Stimulated activated CD4-positive, alpha-beta T cell treated with anti-CD3 and anti-CD28 coated beads, Interleukin-1b, Interleukin-23, amount 100 ng/mL, for 4 hours (primary cell): ENCODE measurements around the gene CYP3A7.
"Not testable (repeated sequence)": the region's sequence is repeated elsewhere in the genome, so short reads cannot be mapped to it uniquely, and the experiment has no call there.

Experiments
- DNase-seq, 2 donors: peaks; one replicate each; pipeline ENCODE4 v3.0.0-alpha.2; 2020; ENCODE audit warnings: low read depth in 2 of 2

The CYP3A7 gene

DNA sequence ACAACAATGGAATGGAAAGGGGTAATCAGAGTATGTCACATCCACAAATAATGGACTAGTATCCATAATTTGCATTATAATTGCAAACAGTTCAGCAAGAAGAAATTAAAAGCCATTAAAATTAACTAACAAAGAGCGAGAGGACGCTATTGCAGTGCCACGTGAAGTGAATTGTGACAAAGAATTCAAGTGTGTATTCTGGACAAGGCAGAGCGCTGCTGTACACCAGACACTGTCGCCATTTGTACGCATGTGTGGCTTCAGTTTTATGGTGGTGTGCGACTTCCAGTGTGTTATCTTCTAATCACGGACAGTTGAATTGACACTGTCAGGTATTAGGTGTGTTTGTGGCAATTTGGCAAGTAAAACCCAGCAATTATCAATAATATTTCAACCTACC, 66.5 kb downstream of the CYP3A7 start:
- DNase-seq = no peak

DNA sequence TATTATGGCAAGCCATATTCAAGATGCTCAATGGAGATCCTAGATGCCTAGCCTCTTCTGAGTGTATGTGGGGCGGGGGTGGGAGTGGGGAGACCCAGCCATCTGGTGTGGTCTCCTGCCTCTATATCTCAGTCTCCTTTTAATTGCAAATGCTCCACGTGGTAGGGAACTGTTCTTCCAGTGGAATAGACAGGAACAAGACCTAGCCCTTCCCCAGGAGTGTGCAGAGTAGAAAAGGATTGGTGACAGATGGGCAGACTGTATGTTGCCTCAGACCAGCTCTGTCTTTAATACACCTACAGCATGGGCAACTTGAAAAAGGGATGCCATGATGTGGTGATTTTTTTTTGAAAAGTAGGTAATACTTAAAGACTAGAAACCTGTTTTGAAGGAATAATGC, 67.8 kb downstream of the CYP3A7 start:
- DNase-seq = no peak

DNA sequence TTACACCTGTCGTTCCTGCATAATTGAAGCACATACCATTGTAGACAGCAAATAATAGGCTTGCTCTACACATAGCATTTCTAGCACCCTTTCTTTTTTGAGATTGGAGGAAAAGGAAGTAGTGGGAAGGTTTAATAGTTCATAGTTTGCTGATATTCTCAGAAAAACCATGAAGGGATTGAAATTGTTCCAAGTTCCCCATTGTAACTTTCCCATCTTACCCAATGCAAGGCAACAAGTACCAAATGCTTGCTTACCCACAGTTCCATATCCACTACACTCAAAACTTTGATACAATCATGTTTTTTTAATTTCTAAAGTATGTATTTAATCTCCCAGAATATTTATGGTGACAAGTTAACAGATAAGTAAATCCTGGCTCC, 69.0 kb downstream of the CYP3A7 start:
- no peak for DNase-seq

DNA sequence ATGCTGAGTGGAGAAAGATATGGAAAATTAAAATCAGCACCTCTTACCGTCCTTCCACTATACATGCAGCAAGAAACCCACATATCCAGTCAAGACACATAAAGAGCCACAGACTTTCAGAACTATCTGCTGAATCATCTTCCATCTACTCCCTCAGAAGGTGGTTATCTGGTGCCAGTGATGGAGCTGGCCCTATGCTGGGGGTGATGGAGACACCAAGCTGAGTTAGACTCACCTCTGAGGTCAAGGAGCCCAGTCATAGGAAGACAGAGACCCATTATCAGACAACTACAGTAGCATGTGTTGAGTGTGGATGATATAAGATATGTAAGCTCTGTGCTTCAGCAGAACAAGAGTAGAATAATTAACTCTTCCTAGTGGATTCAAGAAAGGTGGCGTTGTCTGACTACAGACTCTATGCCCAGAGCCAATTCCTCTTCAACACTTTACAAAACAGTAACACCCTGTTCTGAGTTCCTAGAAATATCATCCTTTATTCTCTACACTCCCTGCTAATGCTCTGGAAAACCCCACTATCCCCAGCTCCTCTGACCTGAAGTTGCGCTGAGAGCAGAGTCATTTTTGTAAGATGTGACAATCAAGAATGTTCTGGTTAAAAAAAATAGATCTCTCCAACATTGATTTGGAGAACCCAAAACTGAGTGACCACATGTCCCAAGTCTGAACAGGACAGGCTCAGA, 69.5 kb downstream of the CYP3A7 start:
- DNase-seq = no peak

DNA sequence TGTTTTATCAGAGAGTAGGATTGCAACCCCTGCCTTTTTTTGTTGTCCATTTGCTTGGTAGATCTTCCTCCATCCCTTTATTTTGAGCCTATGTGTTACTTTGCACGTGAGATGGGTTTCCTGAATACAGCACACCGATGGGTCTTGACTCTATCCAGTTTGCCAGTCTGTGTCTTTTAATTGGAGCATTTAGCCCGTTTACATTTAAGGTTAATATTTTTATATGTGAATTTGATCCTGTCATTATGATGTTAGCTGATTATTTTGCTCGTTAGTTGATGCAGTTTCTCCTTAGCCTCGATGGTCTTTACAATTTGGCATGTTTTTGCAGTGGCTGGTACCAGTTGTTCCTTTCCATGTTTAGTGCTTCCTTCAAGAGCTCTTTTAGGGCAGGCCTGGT, 77.1 kb downstream of the CYP3A7 start:
- DNase-seq = not testable (repeated sequence)
